HL-60 (cell line): ENCODE data around the gene STEAP4.

ENCODE experiments used
- GABPA ChIP-seq: IDR thresholded peaks from 2 replicates; pipeline ENCODE4 v1.6.1; 2012; ENCODE audit warnings: low read depth
- POLR2AphosphoS5 ChIP-seq: IDR thresholded peaks from 2 replicates; pipeline ENCODE4 v1.6.1; 2012; ENCODE audit warnings: low read depth
- SPI1 ChIP-seq: IDR thresholded peaks from 2 replicates; pipeline ENCODE4 v1.6.1; 2012; ENCODE audit warnings: low read depth, mild to moderate bottlenecking, borderline replicate concordance
- TF ChIP-seq, protein P1 (sequence below): IDR thresholded peaks from one replicate; pipeline ENCODE4 v1.5.1; 2011; ENCODE audit warnings: low read length, control low read depth, inconsistent platforms; ENCODE audit not compliant: insufficient read depth
- TF ChIP-seq, protein P2 (sequence below): IDR thresholded peaks from 2 replicates; pipeline ENCODE4 v1.6.1; 2012; ENCODE audit warnings: low read depth; ENCODE audit not compliant: insufficient replicate concordance

DNA sequence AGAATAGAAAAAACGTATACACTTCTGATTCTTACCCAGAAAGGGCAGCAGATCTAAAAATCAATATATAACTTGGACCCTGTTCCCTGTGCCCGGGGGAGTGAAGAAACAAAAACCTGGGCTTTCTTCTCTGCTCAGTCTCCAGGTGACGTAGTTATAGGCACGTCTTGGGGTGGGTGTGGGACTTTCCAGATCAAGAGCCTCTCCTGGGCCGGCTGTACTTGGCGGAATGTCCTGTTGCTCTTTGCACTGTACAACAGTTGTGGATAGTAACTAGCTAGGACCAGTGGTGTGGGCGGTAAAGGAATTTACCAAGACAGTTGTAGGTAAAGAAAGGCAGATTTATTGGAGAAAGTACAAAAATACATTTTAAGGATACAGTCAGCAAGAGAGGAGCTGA is 40.4 kb upstream of the STEAP4 start:
- TF ChIP-seq GABPA (no peak), POLR2AphosphoS5 (no peak), SPI1 (no peak)
- TF ChIP-seq, protein P1, sequence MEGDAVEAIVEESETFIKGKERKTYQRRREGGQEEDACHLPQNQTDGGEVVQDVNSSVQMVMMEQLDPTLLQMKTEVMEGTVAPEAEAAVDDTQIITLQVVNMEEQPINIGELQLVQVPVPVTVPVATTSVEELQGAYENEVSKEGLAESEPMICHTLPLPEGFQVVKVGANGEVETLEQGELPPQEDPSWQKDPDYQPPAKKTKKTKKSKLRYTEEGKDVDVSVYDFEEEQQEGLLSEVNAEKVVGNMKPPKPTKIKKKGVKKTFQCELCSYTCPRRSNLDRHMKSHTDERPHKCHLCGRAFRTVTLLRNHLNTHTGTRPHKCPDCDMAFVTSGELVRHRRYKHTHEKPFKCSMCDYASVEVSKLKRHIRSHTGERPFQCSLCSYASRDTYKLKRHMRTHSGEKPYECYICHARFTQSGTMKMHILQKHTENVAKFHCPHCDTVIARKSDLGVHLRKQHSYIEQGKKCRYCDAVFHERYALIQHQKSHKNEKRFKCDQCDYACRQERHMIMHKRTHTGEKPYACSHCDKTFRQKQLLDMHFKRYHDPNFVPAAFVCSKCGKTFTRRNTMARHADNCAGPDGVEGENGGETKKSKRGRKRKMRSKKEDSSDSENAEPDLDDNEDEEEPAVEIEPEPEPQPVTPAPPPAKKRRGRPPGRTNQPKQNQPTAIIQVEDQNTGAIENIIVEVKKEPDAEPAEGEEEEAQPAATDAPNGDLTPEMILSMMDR, result no peak
- TF ChIP-seq, protein P2, sequence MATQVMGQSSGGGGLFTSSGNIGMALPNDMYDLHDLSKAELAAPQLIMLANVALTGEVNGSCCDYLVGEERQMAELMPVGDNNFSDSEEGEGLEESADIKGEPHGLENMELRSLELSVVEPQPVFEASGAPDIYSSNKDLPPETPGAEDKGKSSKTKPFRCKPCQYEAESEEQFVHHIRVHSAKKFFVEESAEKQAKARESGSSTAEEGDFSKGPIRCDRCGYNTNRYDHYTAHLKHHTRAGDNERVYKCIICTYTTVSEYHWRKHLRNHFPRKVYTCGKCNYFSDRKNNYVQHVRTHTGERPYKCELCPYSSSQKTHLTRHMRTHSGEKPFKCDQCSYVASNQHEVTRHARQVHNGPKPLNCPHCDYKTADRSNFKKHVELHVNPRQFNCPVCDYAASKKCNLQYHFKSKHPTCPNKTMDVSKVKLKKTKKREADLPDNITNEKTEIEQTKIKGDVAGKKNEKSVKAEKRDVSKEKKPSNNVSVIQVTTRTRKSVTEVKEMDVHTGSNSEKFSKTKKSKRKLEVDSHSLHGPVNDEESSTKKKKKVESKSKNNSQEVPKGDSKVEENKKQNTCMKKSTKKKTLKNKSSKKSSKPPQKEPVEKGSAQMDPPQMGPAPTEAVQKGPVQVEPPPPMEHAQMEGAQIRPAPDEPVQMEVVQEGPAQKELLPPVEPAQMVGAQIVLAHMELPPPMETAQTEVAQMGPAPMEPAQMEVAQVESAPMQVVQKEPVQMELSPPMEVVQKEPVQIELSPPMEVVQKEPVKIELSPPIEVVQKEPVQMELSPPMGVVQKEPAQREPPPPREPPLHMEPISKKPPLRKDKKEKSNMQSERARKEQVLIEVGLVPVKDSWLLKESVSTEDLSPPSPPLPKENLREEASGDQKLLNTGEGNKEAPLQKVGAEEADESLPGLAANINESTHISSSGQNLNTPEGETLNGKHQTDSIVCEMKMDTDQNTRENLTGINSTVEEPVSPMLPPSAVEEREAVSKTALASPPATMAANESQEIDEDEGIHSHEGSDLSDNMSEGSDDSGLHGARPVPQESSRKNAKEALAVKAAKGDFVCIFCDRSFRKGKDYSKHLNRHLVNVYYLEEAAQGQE, result no peak
